NCI-H1105 (cell line): ENCODE data around the gene FAM227B.
"Not testable (repeated sequence)": the region's sequence is repeated elsewhere in the genome, so short reads cannot be mapped to it uniquely, and the experiment has no call there.

ENCODE experiments used
- DNase-seq: peaks from one replicate; lab custom pipeline; 2025; lab: John Stamatoyannopoulos, UW

The FAM227B gene

DNA sequence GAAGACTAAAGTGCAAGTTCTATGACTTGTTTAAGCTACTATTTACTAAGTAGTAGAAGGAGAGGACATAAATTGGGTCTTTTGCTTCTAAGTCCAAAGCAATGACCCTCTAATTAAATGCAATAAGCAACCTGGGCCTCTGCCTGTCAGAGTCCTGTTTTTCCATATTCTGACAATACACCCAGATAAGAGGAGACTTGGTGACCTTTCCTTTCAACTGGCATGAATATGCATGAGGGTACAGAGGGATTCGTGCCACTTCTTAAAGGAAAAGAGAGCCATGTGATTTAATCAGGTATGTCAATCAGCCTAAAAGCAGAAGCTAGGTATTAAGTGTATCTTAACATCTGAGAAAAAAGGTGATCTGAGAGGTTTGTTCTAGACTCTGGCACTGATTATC is 248.3 kb downstream of the FAM227B start:
- no peak for DNase-seq

DNA sequence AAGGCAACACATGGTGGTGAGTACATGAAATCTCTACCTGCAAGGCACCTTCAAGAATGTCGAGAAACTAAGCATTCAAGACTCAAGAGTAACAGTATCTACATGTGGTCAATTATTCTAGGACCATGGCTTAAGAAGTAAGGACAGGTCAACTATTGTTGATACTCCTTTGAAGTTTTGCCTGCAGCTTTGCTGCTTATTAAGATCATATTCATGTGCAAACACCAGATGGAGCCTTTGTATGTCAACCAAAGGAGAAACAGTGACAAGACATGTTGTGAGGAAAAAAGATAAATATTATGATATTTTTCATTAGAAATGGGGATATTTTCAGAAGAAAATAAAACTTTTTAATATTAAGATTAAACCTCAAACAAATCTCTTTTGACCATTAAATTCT is 249.8 kb downstream of the FAM227B start:
- no peak for DNase-seq

GRCh38 chr15:49366496-49366895 is 254.1 kb downstream of the FAM227B start:
- no peak for DNase-seq

- DNase-seq = no peak
These were observed 259.2 kb downstream of the FAM227B start for GRCh38 chr15:49361370-49361769.

GRCh38 chr15:49354439-49354838 is 266.2 kb downstream of the FAM227B start:
- DNase-seq = not testable (repeated sequence)

DNA sequence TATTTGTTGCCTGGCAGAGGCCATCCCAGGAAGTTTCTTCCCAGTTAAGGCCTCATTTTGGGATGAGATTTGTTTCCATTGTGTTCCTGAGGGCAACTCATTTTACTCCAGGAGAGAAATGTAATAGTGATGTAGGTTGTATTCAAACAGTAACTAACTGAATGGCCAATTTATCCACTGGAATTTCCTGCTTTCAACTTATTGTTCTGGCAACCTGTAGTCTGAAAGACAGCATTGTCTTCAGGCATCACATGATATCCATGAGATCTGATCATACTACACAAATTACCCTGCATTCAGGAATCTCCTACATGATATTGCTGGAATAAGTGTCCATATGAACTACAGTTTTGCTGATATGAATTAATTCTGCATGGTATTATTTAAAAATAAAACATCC is 277.1 kb downstream of the FAM227B start:
- DNase-seq = no peak

DNA sequence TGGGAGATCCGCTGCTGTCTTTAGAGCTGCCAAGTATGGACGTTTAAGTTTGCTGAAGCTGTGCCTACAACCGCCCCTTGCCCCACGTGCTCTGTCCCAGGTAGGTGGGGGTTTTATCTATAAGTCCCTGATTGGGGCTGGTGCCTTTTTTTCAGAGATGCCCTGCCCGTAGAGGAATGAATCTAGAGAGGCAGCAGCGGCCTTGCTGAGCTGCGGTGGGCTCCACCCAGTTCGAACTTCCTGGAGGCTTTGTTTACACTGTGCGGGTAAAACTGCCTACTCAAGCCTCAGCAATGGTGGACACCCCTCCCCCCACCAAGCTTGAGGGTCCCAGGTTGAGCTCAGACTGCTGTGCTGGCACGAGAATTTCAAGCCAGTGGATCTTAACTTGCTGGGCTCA is 281.0 kb downstream of the FAM227B start:
- no peak for DNase-seq

DNA sequence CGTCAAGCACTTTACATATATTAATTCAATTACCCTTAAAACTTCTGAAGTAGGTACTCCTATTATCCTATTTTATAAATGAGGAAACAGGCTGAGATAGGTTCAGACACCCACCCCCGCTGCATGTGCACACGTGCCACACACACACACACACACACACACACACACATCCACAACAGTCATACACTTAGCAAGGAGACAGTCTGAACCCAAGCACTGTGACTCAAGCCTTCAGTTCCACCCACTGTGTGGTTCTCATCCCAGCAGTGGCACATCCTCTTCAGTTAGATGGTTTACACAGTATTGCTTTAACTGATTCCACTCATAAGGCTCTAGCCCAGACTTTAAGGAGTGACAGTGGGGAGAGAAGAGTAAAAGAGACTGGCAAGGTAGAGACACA is 288.7 kb downstream of the FAM227B start:
- DNase-seq = no peak

GRCh38 chr15:49331442-49331841 is 289.2 kb downstream of the FAM227B start:
- DNase-seq = no peak

- DNase-seq = no peak
These were observed 290.5 kb downstream of the FAM227B start for GRCh38 chr15:49330166-49330565.

DNA sequence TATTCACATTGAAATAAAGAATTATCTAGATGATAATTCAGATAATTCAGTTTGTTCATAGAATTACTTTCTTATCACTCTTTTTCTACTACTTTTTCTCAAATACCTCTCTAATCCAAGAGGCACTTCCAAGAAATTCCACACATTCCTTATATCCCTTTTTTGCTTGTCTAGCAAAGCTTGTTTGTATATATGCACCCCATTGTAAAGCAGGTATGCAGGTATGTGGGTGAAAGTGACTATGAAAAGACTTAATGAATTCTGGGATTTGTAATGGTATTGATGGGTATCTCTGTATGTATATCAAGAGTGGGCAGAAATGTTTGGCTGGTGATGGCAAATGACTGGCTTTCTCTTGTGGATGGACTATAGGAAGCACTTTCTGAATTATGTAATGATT is 291.7 kb downstream of the FAM227B start:
- no peak for DNase-seq

DNA sequence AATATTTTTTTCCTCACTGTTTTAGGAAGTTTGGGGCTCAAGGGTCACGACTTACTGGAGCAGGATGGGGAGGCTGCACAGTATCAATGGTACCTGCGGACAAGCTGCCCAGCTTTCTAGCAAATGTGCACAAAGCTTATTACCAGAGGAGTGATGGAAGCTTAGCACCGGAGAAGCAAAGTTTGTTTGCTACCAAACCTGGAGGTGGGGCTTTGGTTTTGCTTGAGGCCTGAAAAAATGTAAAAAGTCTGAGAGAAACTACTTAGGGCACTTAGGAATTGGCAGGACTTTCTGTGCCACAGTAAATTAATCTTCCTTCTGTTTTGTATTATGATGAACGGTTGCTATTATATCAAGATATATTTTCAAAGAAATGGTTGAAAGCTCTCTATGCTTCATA is 292.7 kb downstream of the FAM227B start:
- DNase-seq = no peak

GRCh38 chr15:49323207-49323606 is 297.4 kb downstream of the FAM227B start:
- DNase-seq = no peak

DNA sequence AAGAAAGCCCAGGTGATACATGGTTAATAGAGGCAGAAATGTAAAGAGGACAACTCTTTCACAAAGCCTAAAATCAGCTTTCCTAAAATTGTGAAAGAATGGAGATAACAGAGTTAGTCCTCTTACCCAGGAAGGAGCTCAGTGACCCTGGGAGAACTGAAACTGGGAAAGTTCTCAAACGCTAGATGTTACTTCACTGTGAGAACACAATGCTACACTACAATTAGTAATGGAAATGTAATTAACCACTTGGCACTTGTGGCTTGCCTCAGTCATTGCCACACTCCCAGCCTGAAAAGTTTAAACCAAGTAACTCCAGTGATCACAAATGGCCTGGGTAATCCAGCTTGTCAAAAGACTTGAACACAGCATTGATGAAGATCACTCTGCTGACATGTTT is 300.3 kb downstream of the FAM227B start:
- no peak for DNase-seq

- DNase-seq = no peak
These were observed 305.2 kb downstream of the FAM227B start for GRCh38 chr15:49315391-49315823.

- DNase-seq = no peak
These were observed 305.9 kb downstream of the FAM227B start for GRCh38 chr15:49314716-49315115.

- no peak for DNase-seq
These were observed 307.0 kb downstream of the FAM227B start for GRCh38 chr15:49313650-49314049.

GRCh38 chr15:49309889-49310288 is 310.7 kb downstream of the FAM227B start:
- no peak for DNase-seq

GRCh38 chr15:49308686-49309085 is 311.9 kb downstream of the FAM227B start:
- no peak for DNase-seq

- DNase-seq = no peak
These were observed 314.1 kb downstream of the FAM227B start for GRCh38 chr15:49306551-49306950.

- no peak for DNase-seq
These were observed 317.6 kb downstream of the FAM227B start for GRCh38 chr15:49303003-49303402.

GRCh38 chr15:49301562-49301961 is 319.1 kb downstream of the FAM227B start:
- no peak for DNase-seq

- no peak for DNase-seq
These were observed 319.8 kb downstream of the FAM227B start for GRCh38 chr15:49300856-49301255.

GRCh38 chr15:49297584-49297983 is 323.0 kb downstream of the FAM227B start:
- DNase-seq = no peak

DNA sequence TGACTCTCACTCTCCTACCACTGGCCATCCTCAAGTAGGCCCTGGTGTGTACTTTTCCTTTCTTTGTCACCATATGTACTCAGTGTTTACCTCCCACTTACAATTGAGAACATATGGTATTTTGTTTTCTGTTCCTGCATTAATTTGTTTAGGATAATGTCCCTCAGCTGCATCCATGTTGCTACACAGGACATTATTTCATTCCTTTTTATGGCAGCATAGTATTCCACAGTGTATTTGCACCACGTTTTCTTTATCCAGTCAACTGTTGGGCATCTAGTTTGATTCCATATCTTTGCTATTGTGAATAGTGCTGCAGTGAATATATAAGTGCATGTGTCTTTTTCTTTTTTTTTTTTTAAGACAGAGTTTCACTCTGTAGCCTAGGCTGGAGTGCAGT is 324.4 kb downstream of the FAM227B start:
- no peak for DNase-seq
